ENCODE results near the gene SLC6A19. TPM values are rescaled to one million over a fixed set of nuclear protein-coding genes. Genes with fewer than 3 reads are reported as not detected.

The SLC6A19 gene
- total and polyA plus RNA-seq, 9 of the 15 experiments (the other 6 are each of a cell fraction or from before 2014, with no cell fraction given) = 0.03 to 1.6 (median 0.59) TPM

DNA sequence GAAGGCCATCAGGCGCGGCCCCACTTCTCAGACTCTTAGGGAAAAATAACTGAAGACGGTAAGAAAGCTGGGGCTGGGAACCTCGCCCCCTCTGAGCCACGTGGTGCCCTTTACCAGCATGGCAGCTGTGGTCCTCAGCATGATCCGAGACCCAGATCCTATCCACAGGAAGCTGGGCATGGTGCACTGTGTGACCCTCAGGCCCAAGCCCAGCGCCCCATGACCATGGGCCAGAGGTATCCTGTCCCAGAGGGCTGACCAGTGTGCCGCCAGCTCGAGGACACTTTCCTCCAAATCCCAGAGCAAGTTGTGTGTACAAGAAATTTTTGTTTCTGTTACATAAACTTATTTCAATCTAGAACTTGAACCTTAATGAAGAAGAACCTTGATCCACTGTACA lies 65.4 kb downstream of the SLC6A19 start:
- H3K9me1 ChIP-seq (ENCODE audit: control insufficient read depth, insufficient read depth, low read length) = no peaks in the 10 kb centered on the region
- 16% methylated on average over 9 of the region's 9 CpGs for WGBS (ENCODE audit: insufficient coverage, low coverage, missing lambda C conversion rate)
- H3K9me3 ChIP-seq (replicated peaks; ENCODE audit: control insufficient read depth, insufficient read depth, low read depth, low read length) = no peaks in the 10 kb centered on the region
- POLR2A ChIA-PET = interaction anchor here (0.5 kb wide), 1 partner anchor 225 kb away, joined by 3 read pairs; no protein-coding TSS in a partner anchor
- H3K4me3 ChIP-seq = no peak overlapping the region
- H2AFZ ChIP-seq (ENCODE audit: low read depth, low read length) = no peak overlapping the region
- H3K79me2 ChIP-seq (ENCODE audit: control insufficient read depth, insufficient read depth, low read length) = no peaks in the 10 kb centered on the region
- BruUV-seq (replicated peaks) = no TSS peak
- H3K4me1 ChIP-seq (replicated peaks in 1 of 2; ENCODE audit: control insufficient read depth in 2 of 2, insufficient read depth in 2 of 2, low read length in 2 of 2) = peaks cover 0 to 18% of the 10 kb centered on the region in 2 experiments; a peak in 1 of 5 replicates
- peaks cover 8% of the 10 kb centered on the region; the same call in 1 of the 2 replicates for H4K20me1 ChIP-seq (replicated peaks; ENCODE audit: control insufficient read depth, insufficient read depth, low read length)
- FAIRE-seq = no peak
- no peaks in the 10 kb centered on the region for H3K36me3 ChIP-seq (ENCODE audit: control insufficient read depth, insufficient read depth, low read length)
- peaks cover 11 to 71% of the 10 kb centered on the region in 2 experiments; a peak in 4 of 5 replicates for H3K27me3 ChIP-seq (ENCODE audit: control insufficient read depth in 2 of 2, insufficient read depth in 2 of 2, low read length in 2 of 2)
- no peak overlapping the region for H3K27ac ChIP-seq (ENCODE audit: extremely low read depth, low read depth, low read length)
- intact Hi-C loops (cut with micrococcal nuclease) = no loop called here
- ATAC-seq = no peak
- CTCF ChIA-PET (ENCODE audit: low intra/inter-chr PET ratio) = no interaction called here
- no peak overlapping the region for H3K9ac ChIP-seq (ENCODE audit: insufficient read depth in 1 of 2, low read depth in 2 of 2, low read length in 2 of 2)
- DNase-seq (ENCODE audit: extremely low read depth in 1 of 4, low spot score in 3 of 4) = no peak
- H3K4me2 ChIP-seq (ENCODE audit: insufficient read depth, low read length) = no peak overlapping the region
- in situ Hi-C loops (cut with MboI) = no loop called here
- TF ChIP-seq RBM14 (IDR thresholded peaks at IDR 0.05; ENCODE audit: borderline replicate concordance, insufficient read depth, low read depth, low read length) = no peak
- no peak for TF ChIP-seq TAF15 (IDR thresholded peaks at IDR 0.05; ENCODE audit: low read depth, low read length)
- no peak for TF ChIP-seq TBP (optimal IDR thresholded peaks at IDR 0.05; ENCODE audit: low read depth, low read length)
- no peak for TF ChIP-seq ZNF644 (tag; IDR thresholded peaks at IDR 0.05; ENCODE audit: low read depth)
- TF ChIP-seq ZKSCAN8 (CRISPR knock-in tag; IDR thresholded peaks at IDR 0.05) = no peak
- TF ChIP-seq, protein P1, sequence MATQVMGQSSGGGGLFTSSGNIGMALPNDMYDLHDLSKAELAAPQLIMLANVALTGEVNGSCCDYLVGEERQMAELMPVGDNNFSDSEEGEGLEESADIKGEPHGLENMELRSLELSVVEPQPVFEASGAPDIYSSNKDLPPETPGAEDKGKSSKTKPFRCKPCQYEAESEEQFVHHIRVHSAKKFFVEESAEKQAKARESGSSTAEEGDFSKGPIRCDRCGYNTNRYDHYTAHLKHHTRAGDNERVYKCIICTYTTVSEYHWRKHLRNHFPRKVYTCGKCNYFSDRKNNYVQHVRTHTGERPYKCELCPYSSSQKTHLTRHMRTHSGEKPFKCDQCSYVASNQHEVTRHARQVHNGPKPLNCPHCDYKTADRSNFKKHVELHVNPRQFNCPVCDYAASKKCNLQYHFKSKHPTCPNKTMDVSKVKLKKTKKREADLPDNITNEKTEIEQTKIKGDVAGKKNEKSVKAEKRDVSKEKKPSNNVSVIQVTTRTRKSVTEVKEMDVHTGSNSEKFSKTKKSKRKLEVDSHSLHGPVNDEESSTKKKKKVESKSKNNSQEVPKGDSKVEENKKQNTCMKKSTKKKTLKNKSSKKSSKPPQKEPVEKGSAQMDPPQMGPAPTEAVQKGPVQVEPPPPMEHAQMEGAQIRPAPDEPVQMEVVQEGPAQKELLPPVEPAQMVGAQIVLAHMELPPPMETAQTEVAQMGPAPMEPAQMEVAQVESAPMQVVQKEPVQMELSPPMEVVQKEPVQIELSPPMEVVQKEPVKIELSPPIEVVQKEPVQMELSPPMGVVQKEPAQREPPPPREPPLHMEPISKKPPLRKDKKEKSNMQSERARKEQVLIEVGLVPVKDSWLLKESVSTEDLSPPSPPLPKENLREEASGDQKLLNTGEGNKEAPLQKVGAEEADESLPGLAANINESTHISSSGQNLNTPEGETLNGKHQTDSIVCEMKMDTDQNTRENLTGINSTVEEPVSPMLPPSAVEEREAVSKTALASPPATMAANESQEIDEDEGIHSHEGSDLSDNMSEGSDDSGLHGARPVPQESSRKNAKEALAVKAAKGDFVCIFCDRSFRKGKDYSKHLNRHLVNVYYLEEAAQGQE (IDR thresholded peaks at IDR 0.05; ENCODE audit: borderline replicate concordance) = no peak
- TF ChIP-seq, protein P1 (CRISPR knock-in tag; IDR thresholded peaks at IDR 0.05; ENCODE audit: low read depth) = no peak
- no peak for TF ChIP-seq NELFE (IDR thresholded peaks at IDR 0.05; ENCODE audit: insufficient read depth, insufficient read length)
- no peak for TF ChIP-seq DNMT1 (IDR thresholded peaks at IDR 0.05)
- TF ChIP-seq, protein P2, sequence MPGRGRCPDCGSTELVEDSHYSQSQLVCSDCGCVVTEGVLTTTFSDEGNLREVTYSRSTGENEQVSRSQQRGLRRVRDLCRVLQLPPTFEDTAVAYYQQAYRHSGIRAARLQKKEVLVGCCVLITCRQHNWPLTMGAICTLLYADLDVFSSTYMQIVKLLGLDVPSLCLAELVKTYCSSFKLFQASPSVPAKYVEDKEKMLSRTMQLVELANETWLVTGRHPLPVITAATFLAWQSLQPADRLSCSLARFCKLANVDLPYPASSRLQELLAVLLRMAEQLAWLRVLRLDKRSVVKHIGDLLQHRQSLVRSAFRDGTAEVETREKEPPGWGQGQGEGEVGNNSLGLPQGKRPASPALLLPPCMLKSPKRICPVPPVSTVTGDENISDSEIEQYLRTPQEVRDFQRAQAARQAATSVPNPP (IDR thresholded peaks at IDR 0.05; ENCODE audit: borderline replicate concordance, insufficient read depth, insufficient read length) = no peak
- no peak for TF ChIP-seq MAFK (IDR thresholded peaks at IDR 0.05; ENCODE audit: low read length)
- TF ChIP-seq POU5F1 (IDR thresholded peaks at IDR 0.05; ENCODE audit: borderline replicate concordance, low read depth, low read length, partially characterized antibody) = no peak

Data from K562 (cell line).